GM12878 (cell line): ENCODE data around the gene ZSCAN4. TPM values are rescaled to one million over a fixed set of nuclear protein-coding genes. Genes with fewer than 3 reads are reported as not detected.

Experiments used
- ATAC-seq: fragments of 200-7000 bp; cut with Tn5 transposase; 3 replicates; pipeline ENCODE4 v1.9.1; 2020; ENCODE audit warnings: mild to moderate bottlenecking, moderate library complexity
- BruUV-seq: library from RNA; stranded (reverse); fragments of 400-500 nt; replicated peaks from 2 replicates; lab custom pipeline; 2021; lab: Mats Ljungman, UMichigan
- CTCF ChIA-PET: fragments of 300-600 bp; sonication (Branson Sonifier 250); formaldehyde crosslinking; extraction: SDS; loops from one replicate; lab custom pipeline; 2021; ENCODE audit warnings: inconsistent platforms; lab: Yijun Ruan, JAX
- POLR2A ChIA-PET: fragments of 350-600 bp; formaldehyde crosslinking; extraction: SDS; loops from one replicate; lab custom pipeline; 2021; ENCODE audit warnings: inconsistent platforms; lab: Charles Lee
- RAD21 ChIA-PET: fragments of 300-600 bp; sonication (Branson Sonifier 250); formaldehyde crosslinking; loops from one replicate; lab custom pipeline; 2023; ENCODE audit warnings: antibody characterized with exemption; ENCODE audit not compliant: unreplicated experiment; lab: Charles Lee
- SMC1A ChIA-PET: fragments of 300-600 bp; sonication (Branson Sonifier 250); formaldehyde crosslinking; loops from one replicate; lab custom pipeline; 2023; ENCODE audit not compliant: unreplicated experiment, uncharacterized antibody; lab: Charles Lee
- DNase-seq: peaks from one replicate; pipeline ENCODE4 v3.0.0-alpha.2; 2011; ENCODE audit warnings: low read depth, low spot score
- FAIRE-seq: peaks from 3 replicates; lab custom pipeline; 2011; peaks lifted over from hg19 to GRCh38; lab: Jason Lieb, UNC
- H2AFZ ChIP-seq: 2 replicates; pipeline ENCODE4 v1.6.0; 2011; ENCODE audit warnings: low read depth, low read length, control low read depth; ENCODE audit not compliant: control insufficient read depth
- H3K27ac ChIP-seq: 2 replicates; pipeline ENCODE4 v1.5.1; 2011; ENCODE audit warnings: control low read depth; ENCODE audit not compliant: control insufficient read depth, insufficient read depth
- H3K27me3 ChIP-seq, 2 experiments: replicated peaks in 1 of 2; 2 replicates each; pipeline versions ENCODE4 v1.6.0 to v1.6.1; 2011; ENCODE audit warnings: low read length in 1 of 2; ENCODE audit not compliant: control insufficient read depth in 2 of 2, insufficient read depth in 2 of 2
- H3K36me3 ChIP-seq, 2 experiments: 2 replicates each; pipeline ENCODE4 v1.5.1; 2011; ENCODE audit warnings: low read length in 1 of 2; ENCODE audit not compliant: control insufficient read depth in 2 of 2, insufficient read depth in 2 of 2
- H3K4me1 ChIP-seq: 2 replicates; pipeline ENCODE4 v1.6.1; 2011; ENCODE audit warnings: mild to moderate bottlenecking, low read length, moderate library complexity, mixed read lengths; ENCODE audit not compliant: control insufficient read depth, insufficient read depth
- H3K4me2 ChIP-seq: 2 replicates; pipeline ENCODE4 v1.6.0; 2011; ENCODE audit warnings: control low read depth; ENCODE audit not compliant: control insufficient read depth, insufficient read depth
- H3K4me3 ChIP-seq: fragments of 200-600 bp; sonication (generic); 2 replicates; pipeline ENCODE4 v1.5.1; 2016
- H3K79me2 ChIP-seq: 2 replicates; pipeline ENCODE4 v1.6.0; 2011; ENCODE audit warnings: low read length; ENCODE audit not compliant: control insufficient read depth, insufficient read depth
- H3K9ac ChIP-seq: 2 replicates; pipeline ENCODE4 v1.8.0; 2011; ENCODE audit warnings: low read length, control low read depth, mixed read lengths; ENCODE audit not compliant: control insufficient read depth, insufficient read depth
- H3K9me3 ChIP-seq: replicated peaks from 3 replicates; pipeline ENCODE4 v1.5.1; 2011; ENCODE audit warnings: mild to moderate bottlenecking, low read length; ENCODE audit not compliant: control insufficient read depth, insufficient read depth
- H4K20me1 ChIP-seq: 2 replicates; pipeline ENCODE4 v1.6.0; 2011; ENCODE audit not compliant: control insufficient read depth, insufficient read depth
- CBX3 ChIP-seq: fragments of 200-600 bp; sonication (generic); IDR thresholded peaks from 2 replicates; pipeline ENCODE4 v1.6.1; 2016; ENCODE audit warnings: low read depth, borderline replicate concordance
- CEBPB ChIP-seq, 2 experiments: fragments of 150-350 bp in 1 of 2; IDR thresholded peaks; 2 replicates each; pipeline ENCODE4 v1.6.1; 2012 to 2014; ENCODE audit warnings: low read depth in 2 of 2, low read length in 2 of 2, borderline replicate concordance in 1 of 2, inconsistent platforms in 1 of 2
- JUND ChIP-seq: IDR thresholded peaks from 2 replicates; pipeline ENCODE4 v1.6.1; 2012; ENCODE audit warnings: low read depth, mild to moderate bottlenecking, low read length, improper control_type of control experiment, moderate library complexity
- RELA ChIP-seq: fragments of 450-650 bp; IDR thresholded peaks from 2 replicates; pipeline ENCODE4 v1.8.0; 2014; ENCODE audit warnings: borderline replicate concordance; ENCODE audit not compliant: partially characterized antibody
- SPI1 ChIP-seq: IDR thresholded peaks from 2 replicates; pipeline ENCODE4 v1.6.1; 2011; ENCODE audit warnings: low read depth, mild to moderate bottlenecking, low read length, moderate library complexity, borderline replicate concordance; ENCODE audit not compliant: insufficient read depth
- STAT3 ChIP-seq: IDR thresholded peaks from 2 replicates; pipeline ENCODE4 v1.6.1; 2011; ENCODE audit warnings: low read depth, low read length, improper control_type of control experiment
- YBX1 ChIP-seq: fragments of 450-650 bp; IDR thresholded peaks from 2 replicates; pipeline ENCODE4 v1.6.1; 2016; ENCODE audit warnings: antibody characterized with exemption
- ZSCAN29 ChIP-seq: fragments of 450-650 bp; IDR thresholded peaks from 2 replicates; pipeline ENCODE4 v1.6.1; 2017; ENCODE audit warnings: mild to moderate bottlenecking, moderate library complexity
- WGBS: methylation state at CpG from one replicate; pipeline ENCODE4 v1.1.6; 2016; ENCODE audit warnings: low lambda C conversion rate; ENCODE audit not compliant: insufficient replicate concordance, insufficient coverage; ENCODE audit errors: missing lambda C conversion rate; 5-methylcytosine and 5-hydroxymethylcytosine counted together
- in situ Hi-C: fragments of 300-500 bp; cut with MboI; formaldehyde crosslinking; loops from 9 replicates; pipeline ENCODE4 v1.14.3; 2018; ENCODE audit warnings: mixed read lengths
- intact Hi-C: fragments of 100-400 bp; cut with micrococcal nuclease; formaldehyde crosslinking; loops from one replicate; pipeline ENCODE4 v1.14.2; 2022; ENCODE audit not compliant: unreplicated experiment
- polyA plus RNA-seq, 11 experiments: library from polyadenylated mRNA; depleted of rRNA in 4 of 11; unstranded in 6 of 11; stranded (reverse) in 5 of 11; fragments of >200 nt; fragmentation: Nextera tagmentation in 4 of 11; fragmentation: Illumina TruSeq in 1 of 11; extraction: Ambion mirVana in 4 of 11; extraction: Trizol in 1 of 11; gene quantifications; 1 replicate in 1 of 11; 2 replicates in 10 of 11; pipeline versions ENCODE4 v1.2.1 to v1.2.3, GENCODE V29; 2011 to 2016; ENCODE audit warnings: inconsistent platforms in 2 of 11, missing spikeins in 2 of 11, low read depth in 1 of 11
- total RNA-seq, 4 experiments: library from RNA; depleted of rRNA in 3 of 4; stranded (reverse); fragments of >200 nt in 3 of 4; fragmentation: Illumina TruSeq in 1 of 4; extraction: Trizol in 1 of 4; gene quantifications; 2 replicates each; pipeline versions ENCODE4 v1.2.1 to v1.2.3, GENCODE V29; 2013 to 2021

The ZSCAN4 gene
- total and polyA plus RNA-seq, 10 of the 15 experiments (the other 5 are each of a cell fraction or from before 2014, with no cell fraction given), result 0.04 to 0.10 (median 0.06) TPM; not detected in 7

DNA sequence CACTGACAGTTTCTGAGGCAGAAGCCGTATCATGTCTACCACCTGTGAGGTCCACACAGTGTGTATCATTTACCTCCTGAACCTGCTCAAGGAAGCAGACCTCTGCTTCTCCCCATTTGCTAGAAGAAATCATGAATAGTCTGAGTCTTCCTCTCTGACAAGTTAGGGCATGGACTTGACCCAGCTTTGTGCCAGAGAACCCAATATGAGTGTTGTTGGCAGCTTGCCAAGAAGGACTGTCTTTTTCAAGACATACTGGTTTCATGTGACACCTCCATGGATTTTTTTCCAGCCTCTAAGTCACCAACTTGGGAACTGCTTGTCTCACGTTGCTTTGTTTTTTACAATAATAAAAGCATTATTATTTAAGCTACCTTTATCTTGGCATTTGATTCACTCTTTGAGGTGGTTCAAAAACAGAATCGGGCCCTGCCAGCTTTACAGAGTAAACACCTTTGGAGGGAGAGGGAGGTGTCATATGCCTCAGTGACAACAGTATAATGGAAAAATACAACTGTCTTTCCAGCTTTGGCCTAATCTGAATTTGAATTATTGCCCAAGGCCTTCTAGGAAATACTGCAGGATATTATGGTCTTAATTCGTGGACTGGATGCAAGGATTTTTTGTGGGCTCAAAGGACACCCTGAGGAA lies 26.2 kb upstream of the ZSCAN4 start:
- peaks cover 30% of the 10 kb centered on the region for H3K9me3 ChIP-seq
- H4K20me1 ChIP-seq, result no peaks in the 10 kb centered on the region
- 79% methylated on average over 4 of the region's 4 CpGs for whole genome bisulfite sequencing
- DNase-seq (no peak), FAIRE-seq (no peak), ATAC-seq (no peak)
- H3K36me3 ChIP-seq, result peaks cover 9 to 17% of the 10 kb centered on the region in 2 experiments
- no peak overlapping the region for H2AFZ ChIP-seq
- no peaks in the 10 kb centered on the region for H3K27me3 ChIP-seq
- no TSS peak for BruUV-seq
- no peak overlapping the region for H3K9ac ChIP-seq
- POLR2A ChIA-PET, result no interaction called here
- no peak overlapping the region for H3K4me3 ChIP-seq
- in situ Hi-C loops (no loop called here), intact Hi-C loops (no loop called here)
- no peak overlapping the region for H3K27ac ChIP-seq
- SMC1A ChIA-PET, result no interaction called here
- H3K4me1 ChIP-seq, result no peaks in the 10 kb centered on the region
- H3K4me2 ChIP-seq, result no peak overlapping the region
- no peaks in the 10 kb centered on the region for H3K79me2 ChIP-seq
- CTCF ChIA-PET, result no interaction called here
- RAD21 ChIA-PET, result no interaction called here
- no peak for TF ChIP-seq JUND
- no peak for TF ChIP-seq STAT3
- TF ChIP-seq CBX3, result no peak

- Histone ChIP-seq H3K9ac (no peak overlapping the region), H4K20me1 (no peaks in the 10 kb centered on the region), H3K4me3 (no peak overlapping the region), H3K79me2 (no peaks in the 10 kb centered on the region), H3K36me3 (peaks cover 9 to 17% of the 10 kb centered on the region in 2 experiments), H3K4me2 (no peak overlapping the region), H3K4me1 (no peaks in the 10 kb centered on the region), H2AFZ (no peak overlapping the region), H3K27ac (no peak overlapping the region), H3K9me3 (peaks cover 27% of the 10 kb centered on the region), H3K27me3 (no peaks in the 10 kb centered on the region)
- ATAC-seq, result no peak
- CTCF ChIA-PET, result no interaction called here
- SMC1A ChIA-PET, result interaction anchor here (0.6 to 0.8 kb wide), 2 partner anchors 8 to 10 kb away, joined by 3 read pairs; no protein-coding TSS in a partner anchor
- TF ChIP-seq YBX1 (no peak), ZSCAN29 (no peak), CEBPB (IDR thresholded peaks at IDR 0.05; ENCODE audit: borderline replicate concordance in 1 of 2, low read depth in 2 of 2, low read length in 2 of 2) (no peak), SPI1 (no peak), RELA (no peak)
- in situ Hi-C loops, result no loop called here
- no peak for DNase-seq
- RAD21 ChIA-PET, result no interaction called here
- BruUV-seq, result no TSS peak
- POLR2A ChIA-PET, result interaction anchor here (0.6 kb wide), 1 partner anchor 104 kb away, joined by 5 read pairs; no protein-coding TSS in a partner anchor
- intact Hi-C loops, result no loop called here
- FAIRE-seq, result no peak
Observed at GRCh38 chr19:57643734-57644133, 25.0 kb upstream of the ZSCAN4 start.
